GM19238 (cell line): ENCODE results near the gene MAPK6.
A peak's percentile ranks its signal among the peaks of the same experiment; 100 is the strongest.

Source experiments
- DNase-seq: peaks from one replicate; pipeline ENCODE4 v3.0.0; 2011; ENCODE audit warnings: low spot score; ENCODE audit not compliant: insufficient read length

Gene MAPK6

GRCh38 chr15:52010633-52011595, 8.1 kb upstream of the MAPK6 start:
- DNase-seq = no peak

GRCh38 chr15:52011711-52012144, 7.3 kb upstream of the MAPK6 start:
- no peak for DNase-seq

- no peak for DNase-seq
Observed at GRCh38 chr15:52012210-52012609, 6.8 kb upstream of the MAPK6 start.

- no peak for DNase-seq
Observed at GRCh38 chr15:52013151-52013791, 5.7 kb upstream of the MAPK6 start.

- DNase-seq = no peak
Observed at GRCh38 chr15:52014616-52015015, 4.4 kb upstream of the MAPK6 start.

- no peak for DNase-seq
Observed at GRCh38 chr15:52016316-52016715, 2.7 kb upstream of the MAPK6 start.

- no peak for DNase-seq
Observed at GRCh38 chr15:52018244-52018643, 775 bp upstream of the MAPK6 start.

GRCh38 chr15:52019394-52020220, 588 bp downstream of the MAPK6 start:
- peak; percentile 79 for DNase-seq

- DNase-seq = no peak
Observed at GRCh38 chr15:52020221-52021085, 1.4 kb downstream of the MAPK6 start.

- DNase-seq = peak; percentile 66
Observed at GRCh38 chr15:52021128-52021671, 2.2 kb downstream of the MAPK6 start.

GRCh38 chr15:52021892-52022540, 3.0 kb downstream of the MAPK6 start:
- DNase-seq = no peak

- no peak for DNase-seq
Observed at GRCh38 chr15:52023169-52023922, 4.3 kb downstream of the MAPK6 start.

- DNase-seq = no peak
Observed at GRCh38 chr15:52028431-52029093, 9.5 kb downstream of the MAPK6 start.

- no peak for DNase-seq
Observed at GRCh38 chr15:52030010-52030409, 11.0 kb downstream of the MAPK6 start.

- no peak for DNase-seq
Observed at GRCh38 chr15:52031556-52031955, 12.5 kb downstream of the MAPK6 start.

- DNase-seq = no peak
Observed at GRCh38 chr15:52037889-52038505, 19.0 kb downstream of the MAPK6 start.

GRCh38 chr15:52039925-52040781, 21.1 kb downstream of the MAPK6 start:
- no peak for DNase-seq
